ENCODE data around the gene SMG1.

DNA sequence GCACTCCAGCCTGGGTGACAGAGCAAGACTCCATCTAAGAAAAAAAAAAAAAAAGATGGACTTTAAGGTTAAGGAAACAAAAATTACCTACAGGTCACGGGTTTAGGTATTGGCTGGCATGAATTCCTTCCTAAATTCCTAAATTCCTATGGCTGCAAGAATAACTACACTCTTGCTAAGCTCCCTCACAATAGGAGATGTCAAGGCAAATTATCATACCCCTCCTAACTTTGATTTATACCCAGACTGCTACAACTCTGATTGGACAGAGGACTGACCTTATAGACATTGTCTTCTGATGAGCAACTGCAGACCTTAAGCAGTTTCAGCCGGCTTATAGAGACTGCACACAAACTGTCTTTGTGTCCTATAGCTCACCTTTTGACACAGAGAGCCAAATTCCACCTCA is 32.4 kb upstream of the SMG1 start:
- TF ChIP-seq, protein P1, sequence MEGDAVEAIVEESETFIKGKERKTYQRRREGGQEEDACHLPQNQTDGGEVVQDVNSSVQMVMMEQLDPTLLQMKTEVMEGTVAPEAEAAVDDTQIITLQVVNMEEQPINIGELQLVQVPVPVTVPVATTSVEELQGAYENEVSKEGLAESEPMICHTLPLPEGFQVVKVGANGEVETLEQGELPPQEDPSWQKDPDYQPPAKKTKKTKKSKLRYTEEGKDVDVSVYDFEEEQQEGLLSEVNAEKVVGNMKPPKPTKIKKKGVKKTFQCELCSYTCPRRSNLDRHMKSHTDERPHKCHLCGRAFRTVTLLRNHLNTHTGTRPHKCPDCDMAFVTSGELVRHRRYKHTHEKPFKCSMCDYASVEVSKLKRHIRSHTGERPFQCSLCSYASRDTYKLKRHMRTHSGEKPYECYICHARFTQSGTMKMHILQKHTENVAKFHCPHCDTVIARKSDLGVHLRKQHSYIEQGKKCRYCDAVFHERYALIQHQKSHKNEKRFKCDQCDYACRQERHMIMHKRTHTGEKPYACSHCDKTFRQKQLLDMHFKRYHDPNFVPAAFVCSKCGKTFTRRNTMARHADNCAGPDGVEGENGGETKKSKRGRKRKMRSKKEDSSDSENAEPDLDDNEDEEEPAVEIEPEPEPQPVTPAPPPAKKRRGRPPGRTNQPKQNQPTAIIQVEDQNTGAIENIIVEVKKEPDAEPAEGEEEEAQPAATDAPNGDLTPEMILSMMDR (conservative IDR thresholded peaks at IDR 0.05 in 1 of 2, IDR thresholded peaks at IDR 0.05 in 1 of 2; ENCODE audit: extremely low read depth in 1 of 2, insufficient read depth in 1 of 2, low read depth in 1 of 2, low read length in 2 of 2), result no peak
- TF ChIP-seq EZH2 (IDR thresholded peaks at IDR 0.05; ENCODE audit: borderline replicate concordance, low read length), result no peak

Measured in mammary epithelial cell (primary cell).